ENCODE data around the gene CBX2.

CBX2 gene

DNA sequence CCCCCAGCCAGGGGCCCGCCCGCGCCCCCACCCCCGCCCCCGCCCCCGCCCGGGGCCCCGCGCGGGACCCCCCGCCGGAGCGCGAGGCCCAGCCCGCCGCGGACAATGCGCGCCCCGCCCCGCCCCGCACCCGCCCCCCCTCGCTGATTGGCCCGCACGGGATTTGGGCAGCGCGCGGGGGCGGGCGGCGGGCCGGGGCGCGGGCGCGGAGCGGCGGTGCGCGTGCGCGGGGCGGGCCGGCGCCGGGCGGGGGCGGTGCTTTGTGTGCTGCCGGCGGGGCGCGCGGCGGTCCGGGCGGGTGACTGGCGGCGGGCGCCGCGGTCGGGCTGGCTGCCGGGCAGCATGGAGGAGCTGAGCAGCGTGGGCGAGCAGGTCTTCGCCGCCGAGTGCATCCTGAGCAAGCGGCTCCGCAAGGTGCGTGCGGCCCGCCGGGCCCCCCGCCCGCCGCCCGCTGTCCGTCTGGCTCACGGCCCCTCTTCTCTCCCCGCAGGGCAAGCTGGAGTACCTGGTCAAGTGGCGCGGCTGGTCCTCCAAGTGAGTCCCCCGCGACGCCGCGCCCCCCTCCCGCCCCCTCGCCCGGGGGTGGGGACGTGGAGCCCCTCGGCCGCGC lies at the start of gene CBX2:
CBX2 (plus strand) TSS at position 255 of the 610 bp plus-strand sequence; CDS start at position 343, 88 bp downstream.
- peak; percentile 87 for DNase-seq

DNA sequence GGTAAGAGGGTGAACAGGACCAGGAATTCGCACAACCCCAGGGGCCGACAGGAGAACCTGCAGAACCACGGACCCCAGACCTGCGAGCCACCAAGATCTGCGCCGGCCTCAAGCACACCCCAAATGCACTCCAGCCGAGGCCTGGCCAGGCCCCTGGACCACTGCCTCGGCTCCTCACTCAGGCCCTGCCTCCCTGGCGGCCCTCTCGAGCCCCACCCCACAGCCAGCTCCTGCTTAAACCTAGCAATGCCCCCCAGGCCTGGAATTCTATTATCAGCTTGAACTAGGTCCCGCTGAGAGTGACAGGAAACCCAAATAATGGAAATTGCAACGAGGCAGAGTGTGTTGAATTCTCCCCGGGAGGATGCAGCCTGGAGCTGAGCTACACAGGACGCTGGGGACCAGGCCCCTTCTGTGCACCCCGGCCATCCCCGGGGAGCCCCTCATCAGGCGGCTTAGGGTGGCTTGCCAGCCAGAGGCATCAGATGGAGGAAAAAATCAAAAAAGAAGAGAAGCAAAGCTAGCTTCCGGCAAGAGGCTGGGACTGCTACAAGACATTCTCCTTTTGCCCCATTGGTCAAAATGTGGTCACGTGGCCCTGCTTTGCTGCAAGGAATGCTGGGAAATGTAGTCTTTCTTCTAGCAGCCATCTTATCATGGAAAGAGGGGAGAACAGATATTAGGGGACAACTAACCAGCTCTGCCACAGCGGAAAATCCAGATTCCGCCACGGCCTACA lies 49.6 kb upstream of the CBX2 start:
- DNase-seq = peak; percentile 86

DNA sequence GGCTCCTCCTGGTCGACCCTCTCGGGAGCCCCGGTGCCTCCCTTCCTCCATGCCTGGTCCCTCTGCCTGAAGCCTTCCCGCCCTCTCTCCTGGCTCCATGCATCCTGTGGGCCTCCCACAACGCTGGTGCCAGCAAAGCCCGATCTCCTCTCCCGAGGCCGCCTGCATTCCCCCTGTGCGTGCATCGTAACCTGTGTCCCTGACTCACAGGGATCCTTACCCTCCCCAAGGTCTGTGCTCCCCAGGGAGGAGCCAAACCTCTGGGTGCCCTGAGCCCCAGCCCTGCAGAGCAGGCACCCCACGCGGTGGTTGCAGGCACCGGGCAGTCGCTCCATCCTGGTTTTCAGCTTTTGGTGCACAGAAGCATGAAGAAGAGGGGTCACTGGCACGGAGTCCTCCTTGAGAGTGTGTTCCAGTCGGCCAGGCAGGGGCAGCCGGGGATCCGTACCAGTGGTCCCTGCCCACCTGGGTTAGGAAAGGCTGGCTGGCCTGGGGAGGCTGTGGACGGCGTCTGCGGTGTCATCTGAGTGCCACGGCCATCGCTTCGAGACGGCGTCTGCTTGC lies 49.0 kb upstream of the CBX2 start:
- no peak for DNase-seq

GRCh38 chr17:79729761-79730160 lies 48.2 kb upstream of the CBX2 start:
- no peak for DNase-seq

DNA sequence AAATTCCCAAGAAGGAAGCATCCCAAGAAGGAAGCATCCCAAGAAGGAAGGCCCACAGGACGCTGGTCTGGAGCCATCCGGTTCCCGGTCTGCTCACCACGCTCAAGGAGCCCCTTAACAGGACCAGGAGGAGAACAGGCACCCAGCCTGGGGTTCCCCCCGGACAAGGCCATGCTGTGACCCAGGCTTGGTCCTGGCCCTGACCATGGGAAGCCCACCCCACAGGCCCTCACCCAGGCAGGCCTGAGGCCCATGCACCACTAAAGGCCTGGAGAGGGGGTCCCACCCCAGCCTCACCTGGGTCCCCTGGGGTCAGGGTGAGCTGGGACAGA lies 47.5 kb upstream of the CBX2 start:
- no peak for DNase-seq

GRCh38 chr17:79730769-79731483 lies 47.0 kb upstream of the CBX2 start, which contains the start of gene ENPP7:
TSS of gene ENPP7 (plus strand) at chr17:79730943. CDS start at chr17:79731140, 197 bp downstream.
- no peak for DNase-seq

- no peak for DNase-seq
Observed at GRCh38 chr17:79732254-79732653, 45.7 kb upstream of the CBX2 start.

GRCh38 chr17:79732804-79733691 lies 44.9 kb upstream of the CBX2 start:
- DNase-seq = peak; percentile 66

DNA sequence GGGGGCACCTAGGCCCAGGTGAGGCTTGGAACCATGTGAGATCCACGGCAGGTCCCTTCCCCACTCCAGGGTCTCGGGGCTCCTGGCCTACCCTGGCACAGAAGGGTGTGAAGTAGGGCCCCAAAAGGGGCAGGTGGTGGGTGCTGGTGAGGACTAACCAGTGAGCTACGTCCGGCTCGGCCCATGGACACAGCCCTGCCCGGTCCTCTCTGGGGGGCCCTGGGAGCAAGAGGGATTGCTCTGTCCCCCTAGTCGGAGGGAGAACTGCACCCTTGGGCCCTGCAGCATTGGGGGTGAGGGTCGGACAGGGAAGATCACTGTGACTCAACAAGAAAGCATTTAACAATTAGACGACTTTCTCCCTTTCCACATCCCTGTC lies 44.3 kb upstream of the CBX2 start:
- no peak for DNase-seq

GRCh38 chr17:79735096-79735495 lies 42.9 kb upstream of the CBX2 start:
- DNase-seq = no peak

DNA sequence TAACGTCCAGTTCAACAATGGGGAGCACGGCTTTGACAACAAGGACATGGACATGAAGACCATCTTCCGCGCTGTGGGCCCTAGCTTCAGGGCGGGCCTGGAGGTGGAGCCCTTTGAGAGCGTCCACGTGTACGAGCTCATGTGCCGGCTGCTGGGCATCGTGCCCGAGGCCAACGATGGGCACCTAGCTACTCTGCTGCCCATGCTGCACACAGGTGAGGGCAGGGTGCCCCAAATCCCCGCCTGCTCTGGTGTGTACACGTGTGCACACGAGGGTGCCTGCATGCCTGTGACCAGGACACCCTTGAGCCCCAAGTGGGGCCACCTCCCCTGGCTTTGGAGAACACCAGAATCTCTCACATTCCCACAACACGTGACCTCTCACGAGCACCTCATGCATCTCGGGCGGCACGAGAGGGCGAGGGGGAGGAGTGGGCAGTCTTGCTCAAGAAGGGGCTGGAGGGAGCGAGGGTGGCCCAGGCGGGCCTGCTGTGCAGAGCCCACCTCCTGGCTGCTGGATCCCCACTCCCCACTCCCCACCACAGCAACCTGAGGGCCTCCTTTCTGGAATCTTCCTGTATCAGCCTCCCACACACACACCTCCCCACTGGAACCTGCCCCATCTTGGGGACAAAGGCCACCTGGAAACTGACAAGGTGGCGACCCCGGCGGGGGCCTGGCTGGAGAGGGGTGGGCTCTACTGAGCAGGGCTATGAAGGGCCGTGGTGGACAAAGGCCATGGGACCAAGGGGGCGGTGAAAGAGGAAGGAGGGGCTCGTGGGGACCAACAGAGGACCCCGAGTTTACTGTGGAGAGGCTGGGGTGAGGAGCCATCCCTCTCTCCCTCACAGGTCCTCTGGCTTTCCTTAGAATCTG lies 40.7 kb upstream of the CBX2 start:
- DNase-seq = no peak

GRCh38 chr17:79737922-79738578 lies 39.9 kb upstream of the CBX2 start:
- no peak for DNase-seq

- DNase-seq = no peak
Observed at GRCh38 chr17:79738643-79739042, 39.3 kb upstream of the CBX2 start.

- DNase-seq = no peak
Observed at GRCh38 chr17:79739148-79740062, 38.5 kb upstream of the CBX2 start.

DNA sequence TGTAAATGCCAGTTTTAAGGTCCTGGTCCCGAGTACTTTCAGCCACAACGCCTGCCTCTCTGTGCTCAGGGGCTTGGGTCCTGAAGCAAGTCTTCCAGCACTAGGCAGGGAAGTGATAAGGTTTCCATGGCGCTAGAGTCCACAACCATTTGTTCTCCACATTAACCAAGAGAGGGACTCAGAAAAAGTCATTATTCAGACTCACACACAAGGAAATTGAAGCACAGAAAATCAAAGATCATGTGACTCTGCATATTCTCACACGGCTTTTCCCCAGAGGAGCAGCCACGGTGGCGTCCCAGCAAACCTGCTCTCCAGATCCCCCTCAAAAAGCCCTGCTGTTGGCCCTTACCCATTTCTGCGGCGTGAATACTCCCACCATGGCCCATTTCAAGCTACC lies 37.5 kb upstream of the CBX2 start:
- no peak for DNase-seq

DNA sequence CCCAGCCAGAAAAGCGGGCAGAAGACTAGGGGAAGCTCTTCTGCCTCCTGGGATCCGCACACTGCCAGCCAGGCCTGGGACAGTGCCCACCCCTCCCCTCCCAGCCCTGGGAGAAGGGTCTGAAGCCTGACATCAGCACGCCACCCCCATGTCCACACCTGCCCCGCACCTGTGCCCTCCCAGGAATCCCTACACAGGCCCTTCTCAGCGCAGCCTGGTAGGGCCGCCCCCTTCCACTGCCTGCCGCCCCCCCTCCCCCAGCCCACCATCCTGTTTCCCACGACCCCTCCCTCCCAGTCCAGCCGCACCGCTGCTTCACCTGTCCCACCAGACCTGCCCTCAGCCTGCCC lies 36.6 kb upstream of the CBX2 start:
- DNase-seq = no peak

- DNase-seq = peak; percentile 62
Observed at GRCh38 chr17:79741751-79742588, 36.0 kb upstream of the CBX2 start.

DNA sequence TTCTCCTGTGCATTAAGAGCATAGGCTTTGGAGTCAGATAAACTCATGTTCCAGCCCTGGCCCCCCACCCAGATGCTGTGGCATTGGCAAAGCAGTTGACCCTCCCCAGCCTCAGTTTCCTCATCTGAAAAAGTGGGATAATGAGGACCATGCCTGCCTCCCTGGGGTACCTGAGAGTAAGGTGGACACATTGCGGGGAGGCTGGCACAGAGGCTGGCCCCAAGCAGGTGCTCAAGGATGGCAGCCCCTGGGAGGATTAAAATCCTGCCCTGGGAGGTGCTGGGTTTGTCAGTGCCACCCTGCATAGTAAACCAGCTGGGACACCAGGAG lies 35.4 kb upstream of the CBX2 start:
- DNase-seq = no peak

DNA sequence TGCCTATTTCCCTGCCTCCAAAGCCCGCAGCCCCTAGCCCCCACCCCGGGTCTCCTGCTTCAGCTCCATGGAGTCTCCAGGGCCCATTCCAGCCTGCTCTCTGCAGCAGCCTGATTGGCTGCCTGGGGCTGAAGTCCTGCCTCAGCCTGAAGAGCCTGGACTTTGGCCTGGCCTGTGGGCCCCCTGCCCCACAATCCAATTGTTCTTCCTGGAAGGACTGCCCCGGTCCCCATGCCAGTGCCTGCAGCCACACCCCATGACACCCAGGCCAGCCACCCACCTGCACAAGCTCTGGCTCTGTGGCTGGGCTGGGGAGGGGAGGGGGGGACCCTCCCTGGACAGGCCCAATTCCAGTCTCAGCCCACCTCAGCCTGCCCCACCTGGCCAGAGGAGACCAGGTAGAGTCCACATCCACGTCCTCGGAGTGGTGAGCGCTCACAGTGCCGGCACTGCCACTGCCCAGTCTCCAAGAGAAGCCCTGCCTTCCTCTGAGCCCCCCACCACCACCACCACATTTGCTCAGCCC lies 34.9 kb upstream of the CBX2 start:
- no peak for DNase-seq

Measured in RPMI8226 (cell line).